GM12872 (cell line): ENCODE results near the gene TMEM198.

ENCODE experiments used
- TF ChIP-seq, protein P1 (sequence below): IDR thresholded peaks from 3 replicates; pipeline ENCODE4 v1.5.1; 2011; ENCODE audit warnings: low read depth, mild to moderate bottlenecking, low read length, moderate library complexity; ENCODE audit not compliant: insufficient read depth

The TMEM198 gene

DNA sequence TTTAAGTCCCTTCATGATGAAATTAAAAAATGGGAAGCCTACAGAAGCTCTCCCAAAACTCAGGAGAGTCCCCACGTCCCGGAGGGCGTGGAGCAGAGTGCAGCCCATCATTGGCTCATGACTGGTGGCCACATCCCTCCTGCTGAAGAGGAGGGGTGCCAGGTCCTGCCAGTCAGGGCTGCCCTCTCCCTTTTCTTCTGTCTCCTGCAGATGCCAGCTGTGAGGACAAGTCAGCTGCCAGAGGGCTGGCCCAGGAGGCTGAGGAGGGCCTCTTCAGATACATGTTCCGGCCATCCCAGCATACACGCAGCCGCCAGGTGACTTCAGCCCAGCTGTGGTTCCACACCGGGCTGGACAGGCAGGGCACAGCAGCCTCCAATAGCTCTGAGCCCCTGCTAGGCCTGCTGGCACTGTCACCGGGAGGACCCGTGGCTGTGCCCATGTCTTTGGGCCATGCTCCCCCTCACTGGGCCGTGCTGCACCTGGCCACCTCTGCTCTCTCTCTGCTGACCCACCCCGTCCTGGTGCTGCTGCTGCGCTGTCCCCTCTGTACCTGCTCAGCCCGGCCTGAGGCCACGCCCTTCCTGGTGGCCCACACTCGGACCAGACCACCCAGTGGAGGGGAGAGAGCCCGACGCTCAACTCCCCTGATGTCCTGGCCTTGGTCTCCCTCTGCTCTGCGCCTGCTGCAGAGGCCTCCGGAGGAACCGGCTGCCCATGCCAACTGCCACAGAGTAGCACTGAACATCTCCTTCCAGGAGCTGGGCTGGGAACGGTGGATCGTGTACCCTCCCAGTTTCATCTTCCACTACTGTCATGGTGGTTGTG lies 30.9 kb downstream of the TMEM198 start:
- TF ChIP-seq, protein P1, sequence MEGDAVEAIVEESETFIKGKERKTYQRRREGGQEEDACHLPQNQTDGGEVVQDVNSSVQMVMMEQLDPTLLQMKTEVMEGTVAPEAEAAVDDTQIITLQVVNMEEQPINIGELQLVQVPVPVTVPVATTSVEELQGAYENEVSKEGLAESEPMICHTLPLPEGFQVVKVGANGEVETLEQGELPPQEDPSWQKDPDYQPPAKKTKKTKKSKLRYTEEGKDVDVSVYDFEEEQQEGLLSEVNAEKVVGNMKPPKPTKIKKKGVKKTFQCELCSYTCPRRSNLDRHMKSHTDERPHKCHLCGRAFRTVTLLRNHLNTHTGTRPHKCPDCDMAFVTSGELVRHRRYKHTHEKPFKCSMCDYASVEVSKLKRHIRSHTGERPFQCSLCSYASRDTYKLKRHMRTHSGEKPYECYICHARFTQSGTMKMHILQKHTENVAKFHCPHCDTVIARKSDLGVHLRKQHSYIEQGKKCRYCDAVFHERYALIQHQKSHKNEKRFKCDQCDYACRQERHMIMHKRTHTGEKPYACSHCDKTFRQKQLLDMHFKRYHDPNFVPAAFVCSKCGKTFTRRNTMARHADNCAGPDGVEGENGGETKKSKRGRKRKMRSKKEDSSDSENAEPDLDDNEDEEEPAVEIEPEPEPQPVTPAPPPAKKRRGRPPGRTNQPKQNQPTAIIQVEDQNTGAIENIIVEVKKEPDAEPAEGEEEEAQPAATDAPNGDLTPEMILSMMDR: no peak

DNA sequence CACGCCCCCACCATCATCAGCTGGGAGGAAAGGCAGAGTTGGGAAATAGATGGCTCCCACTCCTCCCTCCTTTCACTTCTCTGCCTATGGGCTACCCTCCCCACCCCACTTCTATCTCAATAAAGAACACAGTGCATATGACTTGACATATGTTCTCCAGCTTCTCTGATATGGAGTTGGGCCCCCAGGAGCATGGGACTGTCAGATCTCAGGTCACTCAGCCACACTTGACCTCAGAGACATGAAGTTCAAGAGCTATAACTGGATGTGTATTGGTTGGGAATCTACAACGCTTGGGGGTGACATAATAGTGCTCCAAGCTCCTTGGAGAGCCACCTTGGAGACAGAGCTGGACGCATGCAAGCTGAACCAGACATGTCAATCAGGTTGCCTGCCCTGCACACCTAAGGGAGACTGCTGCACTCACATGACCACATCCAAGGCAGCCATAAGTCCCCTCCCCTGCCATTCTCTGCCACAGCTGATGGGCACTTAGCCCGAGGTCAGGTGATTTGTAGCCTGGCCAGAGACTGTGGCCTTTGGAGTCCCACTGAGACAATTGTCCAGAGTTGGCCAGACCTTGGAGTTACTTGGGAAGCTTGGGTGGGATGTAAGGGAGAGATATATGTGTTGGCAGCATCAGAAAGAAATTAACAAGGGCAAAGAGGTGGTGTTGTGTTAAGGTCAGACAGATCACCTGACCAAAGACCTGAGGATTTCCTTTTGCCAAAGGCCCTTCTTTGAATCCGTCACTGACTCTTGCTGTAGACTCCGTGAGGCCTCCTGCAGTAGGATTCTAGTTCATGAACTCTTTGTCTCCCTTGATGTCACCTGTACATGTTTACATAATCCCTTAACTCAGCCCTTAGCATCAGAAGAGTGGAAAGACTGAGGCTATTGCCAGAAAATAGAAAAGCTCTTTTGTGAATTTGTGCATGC lies 32.0 kb downstream of the TMEM198 start:
- TF ChIP-seq, protein P1: no peak

DNA sequence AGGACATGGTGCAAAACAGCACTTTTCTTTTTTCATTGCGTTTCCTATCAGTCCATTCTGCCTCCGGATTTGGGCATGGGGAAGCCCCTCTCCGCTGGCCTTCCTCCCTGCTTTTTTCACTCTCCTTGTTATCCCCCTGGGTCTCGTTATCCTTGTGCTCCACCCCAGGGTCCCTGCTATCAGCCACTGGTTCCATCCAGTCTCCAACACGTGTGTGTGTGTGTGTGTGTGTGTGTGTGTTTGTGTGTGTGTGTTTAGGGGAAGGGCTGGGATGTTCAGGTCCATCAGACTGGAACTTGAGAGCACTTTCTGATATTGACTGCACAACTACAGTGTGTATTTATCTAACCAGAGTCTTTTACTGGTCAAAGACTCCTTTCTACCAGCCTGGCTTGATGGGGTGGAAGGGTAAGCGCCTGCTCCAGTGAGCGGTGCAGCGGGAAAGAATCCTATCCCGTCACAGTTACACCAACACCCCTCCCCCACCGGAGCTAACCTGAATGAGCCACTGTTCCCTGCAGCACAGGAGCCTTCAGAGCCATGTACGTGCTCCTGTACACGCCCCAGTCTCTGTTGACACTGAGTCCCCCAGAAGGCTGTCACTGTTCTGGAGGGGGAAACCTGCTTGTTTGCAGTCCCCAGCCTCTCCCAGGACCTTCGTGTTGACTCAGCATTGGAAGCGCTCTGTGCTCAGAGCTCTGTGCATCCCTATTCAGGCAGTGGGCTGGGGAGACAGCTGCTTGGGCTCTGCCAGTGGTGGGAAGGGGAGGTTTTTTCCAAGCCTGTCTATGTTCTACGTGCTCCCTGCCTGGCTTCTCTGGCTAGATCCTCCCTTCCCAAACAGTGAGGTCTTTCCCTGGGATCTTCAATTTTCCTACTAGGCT lies 32.9 kb downstream of the TMEM198 start:
- TF ChIP-seq, protein P1: no peak

DNA sequence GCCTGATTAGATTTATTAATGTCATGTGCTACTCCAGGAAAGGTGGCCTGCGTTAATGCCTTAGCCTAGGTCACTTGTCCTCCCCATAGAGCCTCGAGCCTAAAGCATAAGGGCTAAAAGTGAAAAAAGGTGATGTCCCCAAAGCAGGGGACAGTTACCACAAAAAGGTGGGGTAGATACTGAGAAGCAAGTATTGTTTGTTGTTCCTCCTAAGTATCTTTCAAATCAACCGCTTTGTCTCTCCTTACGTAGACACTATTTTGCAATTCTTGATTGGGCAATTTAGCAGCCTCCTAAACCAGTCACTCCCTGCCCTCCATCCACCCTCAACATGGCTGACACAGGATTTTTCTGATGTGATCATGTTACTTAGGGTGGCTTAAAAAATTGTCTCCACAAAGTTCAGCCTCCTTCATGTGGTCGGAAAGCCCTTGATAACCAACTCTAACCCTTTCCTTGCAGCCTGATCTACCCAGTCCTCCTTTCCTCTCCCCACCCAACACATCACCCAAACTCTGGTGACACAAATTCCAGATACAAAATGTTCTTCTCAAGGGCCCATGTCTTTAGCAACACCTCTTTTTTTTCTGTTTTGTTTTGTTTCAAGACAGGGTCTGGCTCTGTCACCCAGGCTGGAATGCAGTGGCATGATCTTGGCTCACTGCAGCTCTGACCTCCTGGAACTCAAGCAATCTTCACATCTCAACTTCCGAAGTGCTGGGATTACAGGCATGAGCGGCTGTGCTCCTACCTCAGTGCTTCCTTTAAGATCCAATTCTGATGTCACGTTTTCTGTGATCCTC lies 35.2 kb downstream of the TMEM198 start:
- TF ChIP-seq, protein P1: no peak

DNA sequence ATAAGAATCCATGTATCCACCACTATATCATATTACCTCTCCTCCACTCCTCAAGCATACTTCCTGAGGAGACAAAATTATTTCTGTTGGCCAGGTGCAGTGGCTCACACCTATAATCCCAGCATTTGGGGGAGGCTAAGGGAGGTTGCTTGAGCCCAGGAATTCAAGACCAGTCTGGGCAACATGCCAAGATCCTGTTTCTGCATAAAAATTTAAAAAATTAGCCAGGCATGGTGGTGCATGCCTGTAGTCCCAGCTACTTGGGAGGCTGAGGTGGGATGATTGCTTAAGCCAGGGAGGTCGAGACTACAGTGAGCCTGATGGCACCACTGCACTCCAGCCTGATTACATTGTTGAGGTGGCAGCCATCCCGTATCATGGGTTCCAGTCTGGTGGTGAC lies 37.5 kb downstream of the TMEM198 start:
- TF ChIP-seq, protein P1: no peak

DNA sequence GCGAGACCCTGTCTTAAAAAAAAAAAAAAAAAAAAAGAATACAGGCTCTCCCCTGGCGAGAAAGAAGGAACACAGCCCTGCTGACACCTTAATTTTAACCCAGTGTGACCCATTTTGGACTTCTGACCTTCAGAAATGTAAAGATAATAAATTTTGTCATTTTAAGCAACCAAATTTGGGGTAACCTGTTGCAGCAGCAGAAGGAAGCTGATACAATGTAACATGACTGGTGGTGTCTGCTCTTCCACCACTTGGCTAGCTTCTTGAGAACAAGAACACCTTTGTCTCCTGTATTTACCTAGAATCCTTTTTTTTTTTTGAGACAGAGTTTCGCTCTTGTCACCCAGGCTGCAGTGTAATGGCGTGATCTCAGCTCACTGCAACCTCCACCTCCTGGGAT lies 47.3 kb downstream of the TMEM198 start:
- TF ChIP-seq, protein P1: no peak
